ENCODE data around the gene DNALI1.

DNALI1 gene

GRCh38 chr1:37601441-37601840 is 44.7 kb downstream of the DNALI1 start:
- DNase-seq (ENCODE audit: low read depth, low spot score) = no peak

- no peak for DNase-seq (ENCODE audit: low read depth, low spot score)
Observed at GRCh38 chr1:37602750-37603694, 46.3 kb downstream of the DNALI1 start.

GRCh38 chr1:37605061-37605650 is 48.4 kb downstream of the DNALI1 start:
- no peak for DNase-seq (ENCODE audit: low read depth, low spot score)

- no peak for DNase-seq (ENCODE audit: low read depth, low spot score)
Observed at GRCh38 chr1:37605806-37606474, 49.2 kb downstream of the DNALI1 start.

DNA sequence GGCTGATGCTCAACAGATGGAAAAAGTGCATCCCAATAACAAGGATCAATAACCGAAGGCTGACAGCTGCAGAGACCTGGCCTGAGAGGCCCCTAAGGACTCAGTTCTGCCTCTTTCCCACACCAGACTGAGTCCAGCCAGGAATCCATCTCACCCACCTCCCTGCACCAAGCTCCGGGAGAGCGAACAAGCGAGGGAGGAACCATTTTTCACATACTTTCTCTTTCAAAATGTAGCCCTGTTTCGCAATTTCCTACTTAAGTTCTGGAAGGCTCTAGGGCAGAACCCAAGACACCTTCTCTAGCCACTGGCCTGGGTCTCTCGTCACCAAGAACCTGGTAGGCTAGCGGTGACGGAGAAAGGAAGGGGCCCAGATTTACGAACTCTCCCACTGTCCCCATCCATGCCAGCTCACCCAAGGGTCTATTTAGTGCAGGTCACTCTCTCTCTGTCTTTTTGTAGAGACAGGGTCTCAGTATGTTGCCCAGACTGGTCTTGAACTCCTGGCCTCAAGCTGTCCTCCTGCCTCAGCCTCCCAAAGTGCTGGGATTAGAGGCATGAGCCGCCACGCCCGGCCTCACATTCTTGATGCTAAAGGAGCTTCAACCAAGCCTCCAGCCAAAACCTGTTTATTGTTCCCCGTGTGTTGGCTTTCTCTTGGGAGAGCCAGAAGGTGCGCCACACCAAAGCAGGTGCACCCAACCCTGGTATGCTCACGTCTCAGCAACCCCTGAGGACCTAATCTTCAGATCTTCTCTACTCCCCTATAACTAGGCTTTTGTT is 49.9 kb downstream of the DNALI1 start:
- DNase-seq (ENCODE audit: low read depth, low spot score) = no peak

DNA sequence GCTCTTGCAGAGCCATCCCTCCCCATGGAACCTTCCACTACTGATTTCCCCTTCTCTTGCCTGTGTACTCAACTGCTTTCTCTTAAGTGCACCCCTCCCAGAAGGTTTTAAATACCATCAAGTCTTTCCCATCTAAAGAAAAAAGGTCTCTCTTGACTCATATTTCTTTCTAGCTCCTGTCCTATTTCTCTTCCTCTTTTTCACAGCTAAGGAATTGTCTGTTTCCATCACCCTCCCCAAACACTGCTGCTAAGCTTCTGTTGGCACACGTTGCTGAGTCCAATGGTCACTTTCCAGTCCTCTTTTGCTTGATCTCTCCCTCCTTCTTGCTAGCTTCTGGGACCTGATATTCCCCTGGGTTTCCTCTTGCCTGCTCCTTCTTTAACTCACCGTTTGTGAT is 52.3 kb downstream of the DNALI1 start:
- DNase-seq (ENCODE audit: low read depth, low spot score) = no peak

DNA sequence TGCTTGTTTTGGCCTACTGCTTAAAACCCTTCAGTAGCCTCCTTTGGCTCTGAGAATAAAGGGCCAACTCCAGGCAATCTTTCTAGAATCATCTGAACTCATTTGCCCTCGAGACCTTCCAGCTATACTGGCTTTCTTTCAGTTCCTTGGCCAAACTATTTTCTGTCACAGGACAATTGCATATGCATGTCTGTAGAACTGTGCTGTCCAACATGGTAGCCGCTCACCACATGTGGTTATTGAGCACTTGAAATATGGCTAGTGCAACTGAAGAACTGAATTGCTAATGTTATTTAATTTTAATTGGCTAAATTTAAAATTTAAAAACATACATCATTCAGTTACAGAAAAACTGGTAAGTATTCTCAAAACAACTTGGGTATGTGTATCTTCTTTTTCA is 53.3 kb downstream of the DNALI1 start:
- no peak for DNase-seq (ENCODE audit: low read depth, low spot score)

DNA sequence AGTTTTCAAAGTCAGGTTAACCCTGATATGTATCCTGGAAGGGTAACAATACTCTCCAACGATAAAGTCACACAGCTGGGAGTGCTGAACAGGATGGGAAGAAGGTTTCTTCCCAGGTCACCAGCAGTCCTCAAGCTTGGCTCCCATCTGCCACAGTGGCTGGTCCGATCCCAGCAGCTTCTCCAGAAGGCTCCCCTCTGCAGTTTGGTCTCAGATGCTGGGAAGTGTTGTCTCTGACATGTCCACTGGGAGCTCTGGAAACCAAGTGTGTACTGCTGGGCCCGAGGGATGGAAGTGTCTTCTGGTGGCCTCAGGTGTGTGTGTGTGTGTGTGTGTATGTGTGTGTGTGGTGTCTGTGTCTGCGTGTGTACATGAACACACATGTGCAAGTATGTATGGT is 55.4 kb downstream of the DNALI1 start:
- DNase-seq (ENCODE audit: low read depth, low spot score) = no peak

DNA sequence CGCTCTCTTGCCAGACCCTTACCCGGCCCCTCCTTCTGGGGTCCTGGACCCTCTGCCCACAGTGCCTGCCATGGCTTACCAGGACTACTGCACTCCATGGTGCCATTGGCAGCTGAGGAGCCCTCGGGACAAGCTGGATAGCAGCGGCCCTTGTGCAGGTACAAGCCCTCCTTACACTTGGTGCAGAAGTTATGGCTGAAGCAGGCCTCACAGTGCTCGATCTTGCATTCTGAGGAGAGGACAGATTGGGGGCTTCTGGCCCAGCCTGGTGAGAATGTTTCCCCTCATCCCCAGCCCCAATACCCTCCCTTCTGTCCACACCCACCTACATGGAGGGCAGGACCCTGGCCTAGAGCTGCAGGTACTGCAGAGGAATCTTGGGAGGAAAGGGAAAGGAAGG is 57.4 kb downstream of the DNALI1 start:
- no peak for DNase-seq (ENCODE audit: low read depth, low spot score)

DNA sequence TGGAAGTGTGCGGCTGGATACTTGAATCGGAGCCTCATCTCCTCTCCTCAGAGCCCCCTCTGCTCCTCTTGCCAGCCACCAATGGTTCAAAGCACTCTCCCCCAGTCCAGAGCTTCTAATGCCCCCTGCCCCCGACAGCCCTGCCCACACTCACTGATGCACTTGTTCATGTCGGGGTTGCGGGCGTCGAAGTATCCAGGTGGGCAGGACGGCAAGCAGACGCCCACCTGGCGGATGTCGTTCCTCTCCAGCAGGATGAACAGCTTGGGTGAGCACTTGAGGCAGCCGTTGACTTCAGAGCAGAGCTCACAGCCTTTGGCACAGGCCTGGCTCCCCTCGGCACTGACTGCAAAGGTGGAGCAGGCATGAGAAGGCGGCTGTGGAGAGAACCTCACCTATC is 59.6 kb downstream of the DNALI1 start:
- no peak for DNase-seq (ENCODE audit: low read depth, low spot score)

All from brain pericyte (primary cell).